GM19239 (cell line): ENCODE data around the gene SCN3A.

Experiments used
- DNase-seq: peaks from one replicate; pipeline ENCODE4 v3.0.0; 2011; ENCODE audit warnings: low spot score; ENCODE audit not compliant: insufficient read length
- FAIRE-seq: peaks from 2 replicates; lab custom pipeline; 2011; peaks lifted over from hg19 to GRCh38; lab: Jason Lieb, UNC

SCN3A gene

DNA sequence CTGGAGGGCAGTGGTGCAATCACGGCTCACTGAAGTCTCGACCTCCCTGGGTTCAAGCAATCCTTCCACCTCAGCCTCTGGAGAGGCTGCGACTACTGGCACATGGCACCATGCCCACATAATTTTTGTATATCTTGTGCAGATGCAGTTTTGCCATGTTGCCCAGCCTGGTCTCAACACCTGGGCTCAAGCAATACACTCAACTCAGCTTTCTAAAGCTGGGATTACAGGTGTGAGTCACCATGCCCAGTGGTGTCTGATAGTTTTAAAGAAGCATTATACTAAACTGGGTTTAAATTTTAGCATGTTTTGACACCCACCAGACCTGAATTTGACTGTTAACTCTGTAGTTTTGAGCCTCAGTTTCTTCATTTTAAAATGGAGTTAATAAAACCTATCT, 139.1 kb downstream of the SCN3A start:
- DNase-seq (no peak), FAIRE-seq (no peak)

DNA sequence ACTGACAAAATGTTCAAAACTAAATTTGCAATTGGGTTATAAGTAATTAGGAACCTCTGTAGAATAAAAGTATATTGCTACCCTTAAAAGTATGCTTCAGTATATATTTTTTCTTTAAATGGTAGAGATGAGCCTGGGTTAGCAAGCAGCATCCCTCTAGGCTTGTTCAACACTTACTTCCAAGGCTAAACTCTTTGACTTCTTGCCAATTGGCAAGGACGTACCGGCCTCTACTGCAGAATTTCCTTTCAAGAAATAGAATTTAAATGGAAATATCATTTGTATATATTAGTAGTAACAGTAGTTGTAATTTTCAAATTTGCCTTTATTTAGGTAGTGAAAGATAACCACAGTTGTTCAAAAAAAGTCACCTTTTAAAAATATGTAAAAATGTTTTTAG, 143.4 kb downstream of the SCN3A start:
- FAIRE-seq = no peak
- no peak for DNase-seq

GRCh38 chr2:165058476-165059265, 145.2 kb downstream of the SCN3A start:
- DNase-seq = no peak

DNA sequence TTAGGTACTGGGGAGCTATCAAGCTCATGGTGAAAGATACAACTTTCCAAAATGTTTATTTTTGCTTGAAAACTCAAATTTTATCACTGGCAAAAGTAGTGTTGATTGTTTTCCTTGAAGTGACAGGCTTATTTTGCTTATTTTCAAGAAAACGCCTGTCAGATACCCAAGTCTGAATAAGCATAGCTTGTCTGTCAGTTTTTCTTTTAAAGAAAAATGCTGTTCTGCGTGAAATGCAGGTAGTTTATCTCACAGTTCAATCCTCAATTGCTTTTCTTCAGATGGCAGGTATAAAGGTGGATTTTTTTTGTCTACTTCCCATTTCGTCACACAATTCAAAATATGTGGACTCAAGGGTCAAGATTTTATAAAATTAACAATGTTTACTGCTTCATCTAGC, 145.9 kb downstream of the SCN3A start:
- no peak for DNase-seq
- no peak for FAIRE-seq

More at GRCh38 chr2:165058476-165059265, 145.2 kb downstream of the SCN3A start:
- no peak for FAIRE-seq

- FAIRE-seq = no peak
Measured at GRCh38 chr2:165057308-165057707, 146.5 kb downstream of the SCN3A start.

DNA sequence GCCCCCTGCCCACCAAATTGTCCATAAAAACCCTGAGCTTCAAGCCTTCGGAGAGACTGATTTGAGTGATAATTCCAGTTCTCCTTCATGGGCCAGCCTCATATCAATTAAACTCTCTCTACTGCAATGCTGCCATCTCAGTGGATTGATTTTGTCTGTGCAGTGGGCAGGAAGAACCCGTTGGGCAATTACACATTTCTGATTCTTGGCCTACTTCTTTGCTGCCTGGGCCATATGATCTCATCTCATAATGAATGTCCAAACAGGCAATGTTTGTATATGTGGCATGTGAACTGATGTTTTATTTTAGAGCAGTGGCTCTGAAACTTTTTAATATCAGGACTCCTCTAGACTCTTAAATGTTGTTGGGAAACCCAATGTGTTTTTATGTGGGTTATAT, 147.3 kb downstream of the SCN3A start:
- no peak for FAIRE-seq
- DNase-seq = no peak

More at GRCh38 chr2:165057308-165057707, 146.5 kb downstream of the SCN3A start:
- no peak for DNase-seq

DNA sequence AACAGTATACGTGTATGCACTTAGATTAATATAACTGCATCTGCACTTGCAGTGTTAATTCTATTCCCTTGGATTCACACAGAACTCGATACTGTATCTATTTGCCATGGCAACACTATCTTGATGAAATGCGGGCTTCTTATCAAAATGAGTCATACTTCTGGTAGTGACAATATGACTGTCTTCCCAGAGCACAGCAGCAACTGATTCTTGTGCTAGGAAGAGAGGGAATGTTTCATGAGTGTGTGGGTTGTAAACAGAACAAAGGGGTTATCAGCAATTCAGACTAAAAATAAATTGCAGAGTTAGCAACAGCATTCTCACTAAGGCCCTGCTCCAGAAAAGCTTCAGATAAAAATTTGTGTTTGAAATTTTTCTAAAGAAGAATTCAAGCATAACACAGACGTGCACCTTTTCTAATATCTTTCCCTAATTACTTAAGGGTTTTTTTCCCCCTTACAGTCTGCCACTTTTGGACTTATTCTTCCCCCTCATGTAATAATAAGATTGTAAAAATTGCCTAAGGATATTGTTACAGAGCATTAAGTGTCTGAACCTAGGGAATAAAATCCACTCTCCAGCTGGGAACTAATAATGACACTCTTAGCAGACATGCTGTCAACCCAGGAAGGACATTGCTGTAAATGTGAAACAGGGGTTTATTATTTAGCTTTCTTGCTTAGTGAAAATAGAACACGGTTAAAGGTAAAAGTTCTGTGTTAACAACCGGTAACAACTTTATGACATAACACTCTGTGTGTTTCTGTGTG, 148.6 kb downstream of the SCN3A start:
- DNase-seq (no peak), FAIRE-seq (no peak)

GRCh38 chr2:165054652-165055051, 149.2 kb downstream of the SCN3A start:
- FAIRE-seq (no peak), DNase-seq (no peak)

GRCh38 chr2:165044505-165045303, 159.1 kb downstream of the SCN3A start:
- DNase-seq = no peak
- FAIRE-seq = no peak
